Neuronal stem cell (in vitro differentiated cells): Measurements from ENCODE around the gene ATXN7.
A peak's percentile ranks its signal among the peaks of the same experiment; 100 is the strongest.

Experiments used
- DNase-seq: peaks from one replicate; pipeline ENCODE4 v3.0.0-alpha.2; 2013; ENCODE audit warnings: low spot score
- H2AFZ ChIP-seq: one replicate; pipeline ENCODE4 v1.6.1; 2013; ENCODE audit warnings: mild to moderate bottlenecking, low read length, inconsistent platforms
- H2AK5ac ChIP-seq: 2 replicates; pipeline ENCODE4 v1.6.1; 2013; ENCODE audit warnings: low read depth, mild to moderate bottlenecking, inconsistent platforms, low read length, moderate library complexity, mixed read lengths
- H2BK120ac ChIP-seq: 2 replicates; pipeline ENCODE4 v1.6.1; 2013; ENCODE audit warnings: low read depth, mild to moderate bottlenecking, inconsistent platforms, low read length, moderate library complexity, mixed read lengths
- H2BK12ac ChIP-seq: one replicate; pipeline ENCODE4 v1.6.1; 2013; ENCODE audit warnings: low read length, inconsistent platforms
- H2BK15ac ChIP-seq: 2 replicates; pipeline ENCODE4 v1.6.1; 2013; ENCODE audit warnings: mild to moderate bottlenecking, low read length, inconsistent platforms, mixed read lengths
- H2BK5ac ChIP-seq: one replicate; pipeline ENCODE4 v1.6.1; 2013; ENCODE audit warnings: inconsistent platforms, mild to moderate bottlenecking, low read length, moderate library complexity
- H3K14ac ChIP-seq: one replicate; pipeline ENCODE4 v1.6.1; 2013; ENCODE audit warnings: low read length, inconsistent platforms
- H3K18ac ChIP-seq: 2 replicates; pipeline ENCODE4 v1.6.1; 2013; ENCODE audit warnings: low read length, inconsistent platforms
- H3K23ac ChIP-seq: 2 replicates; pipeline ENCODE4 v1.6.1; 2013; ENCODE audit warnings: low read depth, mild to moderate bottlenecking, mixed read lengths, low read length, inconsistent platforms; ENCODE audit not compliant: poor library complexity
- H3K27ac ChIP-seq: replicated peaks from 3 replicates; pipeline ENCODE4 v1.5.1; 2013; ENCODE audit warnings: low read length, inconsistent platforms
- H3K27me3 ChIP-seq, 3 experiments: 2 replicates each; pipeline ENCODE4 v1.6.1; 2013; ENCODE audit warnings: low read length in 3 of 3, mild to moderate bottlenecking in 2 of 3, inconsistent platforms in 1 of 3, low read depth in 1 of 3, mixed read lengths in 1 of 3, moderate library complexity in 1 of 3; ENCODE audit not compliant: control insufficient read depth in 3 of 3, insufficient read depth in 3 of 3
- H3K36me3 ChIP-seq, 2 donors: replicated peaks in 1 of 2; 2 replicates each; pipeline ENCODE4 v1.6.1; 2013; ENCODE audit warnings: low read length in 2 of 2; ENCODE audit not compliant: control insufficient read depth in 2 of 2, insufficient read depth in 2 of 2
- H3K4ac ChIP-seq: 2 replicates; pipeline ENCODE4 v1.6.1; 2013; ENCODE audit warnings: inconsistent platforms, mild to moderate bottlenecking, low read length, moderate library complexity
- H3K4me1 ChIP-seq, 2 donors: 1 replicate in 1 of 2; 2 replicates in 1 of 2; pipeline ENCODE4 v1.6.1; 2013; ENCODE audit warnings: low read length in 2 of 2, low read depth in 1 of 2; ENCODE audit not compliant: control insufficient read depth in 2 of 2, insufficient read depth in 1 of 2
- H3K4me2 ChIP-seq: one replicate; pipeline ENCODE4 v1.6.1; 2013; ENCODE audit warnings: mild to moderate bottlenecking, low read length, inconsistent platforms; ENCODE audit not compliant: insufficient read depth, poor library complexity, severe bottlenecking
- H3K4me3 ChIP-seq, 2 donors: 2 replicates each; pipeline ENCODE4 v1.5.1; 2013; ENCODE audit warnings: low read length in 2 of 2, mild to moderate bottlenecking in 2 of 2, inconsistent platforms in 1 of 2, moderate library complexity in 1 of 2
- H3K79me1 ChIP-seq: one replicate; pipeline ENCODE4 v1.6.1; 2013; ENCODE audit warnings: low read depth, mild to moderate bottlenecking, inconsistent platforms, low read length, moderate library complexity
- H3K9ac ChIP-seq: one replicate; pipeline ENCODE4 v1.6.1; 2013; ENCODE audit warnings: mild to moderate bottlenecking, low read depth, low read length, inconsistent platforms; ENCODE audit not compliant: poor library complexity
- H3K9me3 ChIP-seq, 2 donors: replicated peaks in 1 of 2; 2 replicates each; pipeline versions ENCODE3 to v1.6.1; 2013; ENCODE audit warnings: low read length in 2 of 2, mild to moderate bottlenecking in 2 of 2, inconsistent platforms in 1 of 2, low read depth in 1 of 2, mixed read lengths in 1 of 2, moderate library complexity in 1 of 2; ENCODE audit not compliant: control insufficient read depth in 2 of 2, insufficient read depth in 1 of 2
- H4K8ac ChIP-seq: one replicate; pipeline ENCODE4 v1.6.1; 2013; ENCODE audit warnings: low read depth, mild to moderate bottlenecking, inconsistent platforms, low read length, moderate library complexity
- H4K91ac ChIP-seq: one replicate; pipeline ENCODE4 v1.6.1; 2013; ENCODE audit warnings: low read length, low read depth, mild to moderate bottlenecking, inconsistent platforms; ENCODE audit not compliant: poor library complexity
- WGBS, 2 donors: extraction: QIAGEN DNeasy Blood & Tissue Kit; methylation state at CpG; one replicate each; pipeline ENCODE4 v1.1.7; 2013; ENCODE audit warnings: missing lambda C conversion rate in 2 of 2, mixed read lengths in 1 of 2; ENCODE audit not compliant: insufficient read length in 2 of 2, insufficient replicate concordance in 1 of 2; ENCODE audit errors: extremely low coverage in 2 of 2; 5-methylcytosine and 5-hydroxymethylcytosine counted together

Gene ATXN7

DNA sequence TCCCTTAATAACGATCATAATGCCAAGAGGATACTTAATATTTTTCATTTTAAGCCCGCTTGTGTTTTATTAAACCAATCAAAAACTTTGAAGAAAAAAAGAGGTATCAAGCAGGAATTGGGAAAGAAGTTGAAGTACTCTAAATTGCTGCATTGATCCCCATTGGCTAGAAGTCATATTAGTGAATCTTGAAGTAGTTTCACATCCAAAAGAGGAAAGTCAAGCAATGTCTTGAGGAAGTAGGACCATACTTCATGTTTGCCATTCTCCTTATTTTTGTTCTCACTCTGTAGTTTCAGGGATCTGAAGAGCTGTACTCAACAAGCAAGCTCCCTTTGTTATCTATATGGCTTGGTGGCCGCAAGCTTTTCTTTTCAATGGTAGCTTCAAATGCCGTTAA, 46.3 kb downstream of the ATXN7 start:
- Histone ChIP-seq H3K18ac (no peak overlapping the region), H3K4ac (no peak overlapping the region), H2BK5ac (no peak overlapping the region), H3K27ac (no peak overlapping the region), H3K4me1 (peaks cover 5 to 10% of the 10 kb centered on the region in 2 donors), H3K14ac (no peak overlapping the region), H2BK120ac (no peak overlapping the region), H3K9ac (no peak overlapping the region), H3K27me3 (no peaks in the 10 kb centered on the region), H2AFZ (no peak overlapping the region), H3K23ac (no peak overlapping the region), H3K4me2 (no peak overlapping the region), H4K91ac (no peak overlapping the region), H3K9me3 (no peaks in the 10 kb centered on the region), H2AK5ac (no peak overlapping the region), H2BK15ac (no peak overlapping the region), H3K4me3 (no peak overlapping the region), H2BK12ac (no peak overlapping the region), H3K79me1 (peaks cover 2% of the 10 kb centered on the region), H3K36me3 (peaks cover under 1 to 13% of the 10 kb centered on the region in 2 donors), H4K8ac (no peak overlapping the region)
- no CpG with 5 or more reads among the region's 4 CpGs for WGBS, 2 donors
- no peak for DNase-seq

- Histone ChIP-seq H3K4me2 (no peak overlapping the region), H4K91ac (no peak overlapping the region), H3K4me3 (no peak overlapping the region), H3K36me3 (peaks cover 3 to 17% of the 10 kb centered on the region in 2 donors), H3K27me3 (no peaks in the 10 kb centered on the region), H3K23ac (no peak overlapping the region), H3K79me1 (peaks cover 2% of the 10 kb centered on the region), H3K4ac (no peak overlapping the region), H3K14ac (no peak overlapping the region), H3K9ac (no peak overlapping the region), H3K18ac (no peak overlapping the region), H2BK15ac (no peak overlapping the region), H2BK120ac (no peak overlapping the region), H2BK5ac (no peak overlapping the region), H4K8ac (no peak overlapping the region), H2AK5ac (no peak overlapping the region), H3K27ac (no peak overlapping the region), H3K4me1 (peaks cover 5 to 10% of the 10 kb centered on the region in 2 donors), H3K9me3 (no peaks in the 10 kb centered on the region), H2BK12ac (no peak overlapping the region), H2AFZ (no peak overlapping the region)
- no peak for DNase-seq
- no CpG with 5 or more reads among the region's 1 CpG for WGBS, 2 donors
Observed at GRCh38 chr3:63910891-63911290, 47.2 kb downstream of the ATXN7 start.

GRCh38 chr3:63911509-63911872, 47.8 kb downstream of the ATXN7 start:
- Histone ChIP-seq H2AFZ (peak overlapping the region; percentile 91), H2BK5ac (peak overlapping the region; percentile 93), H3K36me3 (peaks cover 3 to 21% of the 10 kb centered on the region in 2 donors), H3K4me1 (peaks cover 5 to 10% of the 10 kb centered on the region in 2 donors), H3K9ac (peak overlapping the region; percentile 80), H2BK120ac (peak overlapping the region; percentile 19), H3K27me3 (no peaks in the 10 kb centered on the region), H3K27ac (peak overlapping the region; percentile 88), H3K18ac (peak overlapping the region; percentile 95), H2BK12ac (no peak overlapping the region), H3K4ac (no peak overlapping the region), H4K8ac (no peak overlapping the region), H3K14ac (no peak overlapping the region), H3K4me3 (peak overlapping the region; percentile 73 to 98), H3K79me1 (peaks cover 2% of the 10 kb centered on the region), H2BK15ac (peak overlapping the region; percentile 51), H3K23ac (no peak overlapping the region), H4K91ac (peak overlapping the region; percentile 19), H3K9me3 (no peaks in the 10 kb centered on the region), H2AK5ac (peak overlapping the region; percentile 64), H3K4me2 (peak overlapping the region; percentile 89)
- WGBS, 2 donors, result no CpG with 5 or more reads among the region's 18 CpGs
- no peak for DNase-seq

GRCh38 chr3:63911873-63912767, 48.5 kb downstream of the ATXN7 start, which contains the start of gene SCAANT1:
Gene SCAANT1 (minus strand): TSS chr3:63912383.
- H3K18ac ChIP-seq, result peak within 1 kb of the TSS; percentile 99

More at GRCh38 chr3:63911873-63912767, 48.5 kb downstream of the ATXN7 start, which contains the start of gene SCAANT1:
- peaks cover 2% of the 10 kb centered on the region for H3K79me1 ChIP-seq
- peak within 1 kb of the TSS; percentile 19 for H2BK120ac ChIP-seq
- peak within 1 kb of the TSS; percentile 88 for H3K27ac ChIP-seq
- no peak within 1 kb of the TSS for H3K14ac ChIP-seq
- peak within 1 kb of the TSS; percentile 73 to 98 for H3K4me3 ChIP-seq
- peak within 1 kb of the TSS; percentile 89 for H3K4me2 ChIP-seq
- H3K4ac ChIP-seq, result no peak within 1 kb of the TSS
- no peak within 1 kb of the TSS for H2BK12ac ChIP-seq
- no CpG with 5 or more reads among the region's 115 CpGs for WGBS, 2 donors
- no peaks in the 10 kb centered on the region for H3K27me3 ChIP-seq
- no peak within 1 kb of the TSS for H4K8ac ChIP-seq
- H3K36me3 ChIP-seq, result peaks cover 3 to 27% of the 10 kb centered on the region in 2 donors
- no peak within 1 kb of the TSS for H3K23ac ChIP-seq
- peak; percentile 81 for DNase-seq
- peak within 1 kb of the TSS; percentile 19 for H4K91ac ChIP-seq
- H3K9me3 ChIP-seq, result no peaks in the 10 kb centered on the region
- H3K4me1 ChIP-seq, result peaks cover 5 to 10% of the 10 kb centered on the region in 2 donors
- peak within 1 kb of the TSS; percentile 93 for H2BK5ac ChIP-seq
- peak within 1 kb of the TSS; percentile 91 for H2AFZ ChIP-seq
- H2BK15ac ChIP-seq, result peak within 1 kb of the TSS; percentile 51
- H2AK5ac ChIP-seq, result peak within 1 kb of the TSS; percentile 64
- peak within 1 kb of the TSS; percentile 95 for H3K9ac ChIP-seq
